ENCODE measurements around the gene SGCA. TPM values are rescaled to one million over a fixed set of nuclear protein-coding genes. Genes with fewer than 3 reads are reported as not detected.

SGCA gene
- total and polyA plus RNA-seq, 10 of the 15 experiments (the other 5 are each of a cell fraction or from before 2014, with no cell fraction given), result 0.13 to 2.2 (median 0.50) TPM; not detected in 2

GRCh38 chr17:50200457-50201275, 34.9 kb downstream of the SGCA start (continued):
- TF ChIP-seq TCF7 (IDR thresholded peaks at IDR 0.05; ENCODE audit: borderline replicate concordance) (no peak), E4F1 (IDR thresholded peaks at IDR 0.05; ENCODE audit: borderline replicate concordance, partially characterized antibody) (no peak), EGR1 (IDR thresholded peaks at IDR 0.05; ENCODE audit: borderline replicate concordance in 1 of 2, low read depth in 2 of 2, low read length in 2 of 2) (peak in 1 of 2 experiments; percentile 96; a peak in 2 of 3 replicates), IRF4 (IDR thresholded peaks at IDR 0.05; ENCODE audit: low read depth, low read length) (0 out of 2 replicates have a peak, but pooled peaks have one; percentile 42), CHD4 (IDR thresholded peaks at IDR 0.05) (no peak), SIX5 (IDR thresholded peaks at IDR 0.05; ENCODE audit: low read depth, low read length, severe bottlenecking) (no peak), NRF1 (conservative IDR thresholded peaks at IDR 0.05; ENCODE audit: low read depth, low read length) (no peak), REST (IDR thresholded peaks at IDR 0.05; ENCODE audit: low read depth, low read length) (no peak), FOS (IDR thresholded peaks at IDR 0.05; ENCODE audit: borderline replicate concordance, extremely low read depth, insufficient read length) (no peak), STAT3 (IDR thresholded peaks at IDR 0.05; ENCODE audit: low read depth, low read length) (no peak), BMI1 (IDR thresholded peaks at IDR 0.05; ENCODE audit: borderline replicate concordance) (no peak), ZNF687 (IDR thresholded peaks at IDR 0.05) (no peak), POU2F2 (IDR thresholded peaks at IDR 0.05; ENCODE audit: borderline replicate concordance, low read depth, low read length) (no peak), SMAD5 (IDR thresholded peaks at IDR 0.05; ENCODE audit: low read depth) (no peak), TAF1 (IDR thresholded peaks at IDR 0.05; ENCODE audit: borderline replicate concordance, low read depth, low read length) (no peak), RBBP5 (conservative IDR thresholded peaks at IDR 0.05) (no peak), ZNF24 (IDR thresholded peaks at IDR 0.05) (0 out of 2 replicates have a peak, but pooled peaks have one; percentile 13), ZNF274 (IDR thresholded peaks at IDR 0.05; ENCODE audit: insufficient read depth, insufficient read length) (no peak), FOXM1 (IDR thresholded peaks at IDR 0.05; ENCODE audit: low read depth, low read length) (peak; percentile 66; the same call in 1 of the 2 replicates), SREBF2 (IDR thresholded peaks at IDR 0.05; ENCODE audit: low read length) (no peak), HCFC1 (IDR thresholded peaks at IDR 0.05; ENCODE audit: low read length) (no peak)

All from GM12878 (cell line).